Measurements from ENCODE around the gene PROM1. TPM values are rescaled to one million over a fixed set of nuclear protein-coding genes. Genes with fewer than 3 reads are reported as not detected.

Gene PROM1
- total RNA-seq, 2 donors from 2014 or later, result 23.7 to 24.6 TPM

DNA sequence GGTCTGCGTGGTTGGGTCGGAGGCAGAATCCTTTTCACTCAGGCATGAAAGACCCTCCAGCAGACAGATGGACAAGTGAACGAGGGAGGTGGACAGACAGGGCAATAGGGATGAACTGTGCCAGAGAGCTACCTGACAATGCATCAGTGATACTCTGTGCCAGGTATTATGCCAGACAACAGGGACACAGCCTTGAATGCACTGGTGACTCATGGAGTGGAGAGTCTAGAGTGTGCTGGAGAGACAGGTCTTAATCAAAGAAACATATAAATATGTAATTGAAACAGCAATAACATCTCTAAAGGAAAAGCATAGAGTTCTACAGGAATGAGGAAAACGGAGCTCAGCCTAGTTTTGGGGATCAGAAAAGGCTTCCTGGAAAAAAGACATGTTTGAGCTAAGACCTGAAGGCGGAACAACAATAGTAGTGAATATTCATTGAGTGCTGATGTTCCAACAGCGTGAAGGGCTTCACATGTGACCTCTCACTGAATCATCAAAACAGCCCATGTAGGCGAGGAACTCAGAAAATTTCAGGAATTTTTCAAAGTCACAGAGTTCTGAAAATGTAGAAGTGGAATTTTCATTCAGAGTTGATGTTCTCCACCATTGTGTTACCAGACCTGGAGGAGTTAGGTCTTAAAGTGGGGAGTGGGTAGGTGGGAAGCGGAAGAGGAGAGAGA, 100.8 kb downstream of the PROM1 start:
- DNase-seq, result no peak
- Histone ChIP-seq H3K27me3 (no peaks in the 10 kb centered on the region), H3K36me3 (replicated peaks in 1 of 2; ENCODE audit: insufficient read depth in 1 of 2, low read depth in 2 of 2) (no peaks in the 10 kb centered on the region), H3K4me1 (no peaks in the 10 kb centered on the region), H3K4me3 (no peak overlapping the region), H3K9me3 (no peaks in the 10 kb centered on the region), H3K27ac (no peak overlapping the region)
- ATAC-seq, result no peak
- intact Hi-C loops (cut with DNase I), result no loop called here
- 69 to 71% methylated on average over 8 of the region's 8 CpGs for WGBS, 2 donors
- TF ChIP-seq, protein P1, sequence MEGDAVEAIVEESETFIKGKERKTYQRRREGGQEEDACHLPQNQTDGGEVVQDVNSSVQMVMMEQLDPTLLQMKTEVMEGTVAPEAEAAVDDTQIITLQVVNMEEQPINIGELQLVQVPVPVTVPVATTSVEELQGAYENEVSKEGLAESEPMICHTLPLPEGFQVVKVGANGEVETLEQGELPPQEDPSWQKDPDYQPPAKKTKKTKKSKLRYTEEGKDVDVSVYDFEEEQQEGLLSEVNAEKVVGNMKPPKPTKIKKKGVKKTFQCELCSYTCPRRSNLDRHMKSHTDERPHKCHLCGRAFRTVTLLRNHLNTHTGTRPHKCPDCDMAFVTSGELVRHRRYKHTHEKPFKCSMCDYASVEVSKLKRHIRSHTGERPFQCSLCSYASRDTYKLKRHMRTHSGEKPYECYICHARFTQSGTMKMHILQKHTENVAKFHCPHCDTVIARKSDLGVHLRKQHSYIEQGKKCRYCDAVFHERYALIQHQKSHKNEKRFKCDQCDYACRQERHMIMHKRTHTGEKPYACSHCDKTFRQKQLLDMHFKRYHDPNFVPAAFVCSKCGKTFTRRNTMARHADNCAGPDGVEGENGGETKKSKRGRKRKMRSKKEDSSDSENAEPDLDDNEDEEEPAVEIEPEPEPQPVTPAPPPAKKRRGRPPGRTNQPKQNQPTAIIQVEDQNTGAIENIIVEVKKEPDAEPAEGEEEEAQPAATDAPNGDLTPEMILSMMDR (IDR thresholded peaks at IDR 0.05), result no peak
- no peak for TF ChIP-seq POLR2A (IDR thresholded peaks at IDR 0.05)

DNA sequence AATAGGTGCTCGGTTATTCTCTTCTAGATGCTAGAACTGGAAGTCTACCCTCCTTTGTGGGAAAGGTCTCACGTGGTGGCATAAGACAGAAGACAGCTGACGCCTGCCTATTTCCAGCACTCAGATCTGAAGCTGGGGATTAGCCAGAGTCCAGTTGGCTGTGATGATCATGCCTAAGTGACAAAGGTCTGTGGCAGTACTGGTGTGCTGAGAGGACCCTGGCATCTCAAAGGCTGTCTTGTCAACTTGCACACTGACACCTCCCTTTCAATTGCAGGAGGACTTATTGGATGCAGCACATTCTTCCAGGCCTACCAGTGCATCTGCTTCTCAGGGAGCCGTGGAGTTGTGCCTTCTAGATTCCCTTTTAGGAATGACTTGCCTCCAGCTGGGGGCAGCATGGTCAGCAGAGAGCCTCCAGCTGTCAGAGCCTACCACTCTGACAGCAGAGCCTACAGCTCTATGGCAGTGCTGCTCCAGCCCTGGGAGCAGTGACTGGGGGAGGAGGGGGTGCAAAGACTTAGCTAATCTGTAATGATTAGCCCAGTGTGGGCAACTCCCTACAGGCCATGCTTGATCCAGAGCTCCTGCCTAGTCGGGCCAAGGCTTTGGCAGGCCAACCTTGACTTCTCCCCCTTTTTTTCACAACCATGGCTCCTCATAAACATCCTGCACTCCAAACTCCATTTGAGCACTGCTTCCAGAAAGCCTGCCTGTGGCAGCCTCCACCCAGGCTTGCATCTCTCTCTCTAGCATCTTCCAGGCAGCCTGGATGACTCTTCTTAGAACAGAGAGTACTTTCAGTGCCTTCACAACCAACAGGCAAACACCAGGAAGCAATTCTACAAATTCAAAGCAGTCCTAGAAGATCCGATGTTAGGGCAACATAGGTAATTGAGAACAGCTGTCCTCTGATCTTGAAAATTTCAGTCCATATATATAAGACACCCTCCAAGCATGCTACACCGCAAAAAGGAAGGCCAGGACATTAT, 107.1 kb downstream of the PROM1 start:
- no peaks in the 10 kb centered on the region for H3K36me3 ChIP-seq (replicated peaks in 1 of 2; ENCODE audit: insufficient read depth in 1 of 2, low read depth in 2 of 2)
- 60 to 66% methylated on average over 7 of the region's 7 CpGs for WGBS, 2 donors
- no peak for TF ChIP-seq POLR2A (IDR thresholded peaks at IDR 0.05)
- TF ChIP-seq, protein P1 (IDR thresholded peaks at IDR 0.05), result no peak
- H3K27me3 ChIP-seq, result no peaks in the 10 kb centered on the region
- H3K9me3 ChIP-seq, result no peaks in the 10 kb centered on the region
- H3K4me1 ChIP-seq, result no peaks in the 10 kb centered on the region
- DNase-seq, result no peak
- ATAC-seq, result no peak
- no peak overlapping the region for H3K27ac ChIP-seq
- intact Hi-C loops (cut with DNase I), result no loop called here
- H3K4me3 ChIP-seq, result no peak overlapping the region

DNA sequence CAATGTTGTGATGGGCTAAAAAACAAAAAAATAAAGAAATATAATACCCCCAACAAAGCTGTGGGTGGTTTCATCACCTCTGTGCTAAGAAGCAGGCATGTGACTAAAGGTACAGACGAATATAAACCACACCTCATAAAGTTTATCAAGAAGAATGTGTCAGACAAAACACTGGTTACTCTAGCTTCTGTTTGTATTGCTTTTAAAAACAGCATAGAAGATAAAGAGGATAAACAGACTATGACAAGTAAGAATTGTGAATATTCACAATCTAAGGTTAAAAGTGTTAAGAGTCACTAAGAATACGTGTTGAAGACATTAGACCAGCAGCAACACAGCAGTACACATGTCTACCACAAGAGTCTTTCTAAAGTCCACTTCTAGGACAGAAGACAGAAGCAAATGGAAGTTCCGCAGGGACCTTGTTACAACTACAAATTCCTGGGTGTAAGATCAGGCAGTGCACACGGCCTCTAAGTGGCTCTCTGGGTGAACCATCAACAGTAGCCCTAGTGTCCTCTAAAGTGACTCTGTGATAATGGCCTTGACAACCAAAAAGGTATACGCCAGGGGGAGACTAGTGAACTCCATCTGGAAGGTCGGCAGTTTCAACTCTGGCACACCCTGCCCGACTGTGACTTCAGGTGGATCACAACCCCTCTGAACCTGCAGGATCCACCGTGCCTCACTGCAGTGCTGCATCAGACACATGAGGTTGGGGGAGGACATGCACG, 112.6 kb downstream of the PROM1 start:
- Histone ChIP-seq H3K27me3 (no peaks in the 10 kb centered on the region), H3K36me3 (replicated peaks in 1 of 2; ENCODE audit: insufficient read depth in 1 of 2, low read depth in 2 of 2) (no peaks in the 10 kb centered on the region), H3K4me1 (no peaks in the 10 kb centered on the region), H3K27ac (no peak overlapping the region), H3K9me3 (peaks cover 0 to 3% (median 0%) of the 10 kb centered on the region in 3 donors), H3K4me3 (no peak overlapping the region)
- WGBS, 2 donors, result 67 to 78% methylated on average over 8 to 9 of the region's 9 CpGs
- ATAC-seq (no peak), DNase-seq (no peak)
- intact Hi-C loops (cut with DNase I), result no loop called here
- TF ChIP-seq POLR2A (IDR thresholded peaks at IDR 0.05), result no peak
- TF ChIP-seq, protein P1 (IDR thresholded peaks at IDR 0.05), result no peak

DNA sequence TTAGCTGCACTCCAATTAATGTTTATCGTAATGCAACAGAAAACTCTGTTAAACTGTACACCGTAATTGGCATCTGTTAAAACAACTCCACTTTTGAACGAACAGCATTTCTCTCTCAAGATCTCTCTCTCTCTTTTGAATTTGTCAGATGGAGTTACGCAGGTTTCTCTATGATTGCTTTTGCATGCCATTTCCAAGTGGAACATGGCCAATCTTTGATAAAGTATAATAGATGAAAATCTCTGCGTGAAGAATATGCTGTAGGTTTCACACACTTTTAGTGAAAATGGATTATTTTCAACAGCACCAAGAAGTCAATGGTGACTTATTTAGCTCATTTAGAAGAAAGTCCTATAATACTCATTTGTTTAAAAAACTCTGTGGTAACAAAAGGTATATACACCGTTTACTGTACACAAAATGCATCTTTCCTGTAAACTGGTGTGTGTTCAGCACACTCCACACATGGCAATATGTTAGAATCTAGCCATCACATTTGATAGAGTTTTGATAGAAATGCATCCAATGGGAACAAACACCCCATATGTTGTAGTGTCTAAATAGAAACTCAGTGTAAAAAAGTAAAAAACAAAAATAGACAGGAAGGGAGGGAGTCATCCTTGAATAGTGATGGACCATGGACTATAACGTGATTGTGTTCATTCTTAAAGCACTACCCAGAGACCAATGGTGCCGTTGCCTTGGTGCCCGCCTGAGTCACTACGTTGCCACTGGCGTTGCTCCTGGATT, 115.1 kb downstream of the PROM1 start:
- DNase-seq, result no peak
- H3K4me1 ChIP-seq, result no peaks in the 10 kb centered on the region
- no peak for ATAC-seq
- intact Hi-C loops (cut with DNase I), result no loop called here
- H3K27ac ChIP-seq, result no peak overlapping the region
- no peaks in the 10 kb centered on the region for H3K27me3 ChIP-seq
- no peaks in the 10 kb centered on the region for H3K36me3 ChIP-seq (replicated peaks in 1 of 2; ENCODE audit: insufficient read depth in 1 of 2, low read depth in 2 of 2)
- TF ChIP-seq, protein P1 (IDR thresholded peaks at IDR 0.05), result no peak
- TF ChIP-seq POLR2A (IDR thresholded peaks at IDR 0.05), result no peak
- no peak overlapping the region for H3K4me3 ChIP-seq
- WGBS, 2 donors, result 70 to 71% methylated on average over 11 of the region's 11 CpGs
- H3K9me3 ChIP-seq, result peaks cover 0 to 5% (median 0%) of the 10 kb centered on the region in 3 donors

All from body of pancreas (tissue), 4 donors.